ENCODE data around the gene SCGB1D4. TPM values are rescaled to one million over a fixed set of nuclear protein-coding genes. Genes with fewer than 3 reads are reported as not detected.

Gene SCGB1D4
- total RNA-seq, 2 donors from 2014 or later = not detected

DNA sequence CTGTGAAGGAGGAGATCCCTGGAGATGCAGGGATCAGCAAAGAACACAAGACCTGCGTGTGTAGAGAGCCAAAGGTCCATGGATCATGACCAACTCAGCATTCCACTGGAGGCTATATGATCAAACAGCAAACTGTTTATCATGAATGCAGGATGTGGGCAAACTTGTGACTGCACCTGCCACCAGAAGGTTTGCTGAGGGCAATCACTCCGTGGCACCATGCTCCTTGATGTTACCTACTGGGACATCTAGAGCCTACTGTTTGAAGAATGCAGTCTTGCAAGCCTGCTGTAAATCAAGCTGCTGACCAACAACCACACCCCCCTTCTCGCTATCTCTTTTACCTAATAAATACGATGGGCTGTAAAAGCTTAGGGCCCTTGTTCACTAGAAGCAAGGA lies 47.2 kb downstream of the SCGB1D4 start:
- Histone ChIP-seq H3K9me3 (no peaks in the 10 kb centered on the region), H3K4me1 (replicated peaks) (no peaks in the 10 kb centered on the region), H3K36me3 (no peaks in the 10 kb centered on the region), H3K27me3 (replicated peaks; ENCODE audit: insufficient read depth) (no peaks in the 10 kb centered on the region), H3K4me3 (no peak overlapping the region), H3K27ac (no peak overlapping the region)
- DNase-seq (ENCODE audit: low spot score) = no peak
- intact Hi-C loops (cut with DNase I) = no loop called here
- WGBS = 64% methylated on average over 4 of the region's 4 CpGs
- TF ChIP-seq, protein P1, sequence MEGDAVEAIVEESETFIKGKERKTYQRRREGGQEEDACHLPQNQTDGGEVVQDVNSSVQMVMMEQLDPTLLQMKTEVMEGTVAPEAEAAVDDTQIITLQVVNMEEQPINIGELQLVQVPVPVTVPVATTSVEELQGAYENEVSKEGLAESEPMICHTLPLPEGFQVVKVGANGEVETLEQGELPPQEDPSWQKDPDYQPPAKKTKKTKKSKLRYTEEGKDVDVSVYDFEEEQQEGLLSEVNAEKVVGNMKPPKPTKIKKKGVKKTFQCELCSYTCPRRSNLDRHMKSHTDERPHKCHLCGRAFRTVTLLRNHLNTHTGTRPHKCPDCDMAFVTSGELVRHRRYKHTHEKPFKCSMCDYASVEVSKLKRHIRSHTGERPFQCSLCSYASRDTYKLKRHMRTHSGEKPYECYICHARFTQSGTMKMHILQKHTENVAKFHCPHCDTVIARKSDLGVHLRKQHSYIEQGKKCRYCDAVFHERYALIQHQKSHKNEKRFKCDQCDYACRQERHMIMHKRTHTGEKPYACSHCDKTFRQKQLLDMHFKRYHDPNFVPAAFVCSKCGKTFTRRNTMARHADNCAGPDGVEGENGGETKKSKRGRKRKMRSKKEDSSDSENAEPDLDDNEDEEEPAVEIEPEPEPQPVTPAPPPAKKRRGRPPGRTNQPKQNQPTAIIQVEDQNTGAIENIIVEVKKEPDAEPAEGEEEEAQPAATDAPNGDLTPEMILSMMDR (IDR thresholded peaks at IDR 0.05) = no peak
- no peak for TF ChIP-seq POLR2A (IDR thresholded peaks at IDR 0.05)
- TF ChIP-seq POLR2AphosphoS5 (IDR thresholded peaks at IDR 0.05) = no peak

Other genes with a start within 250 kb of the SCGB1D4 start
- 10 to 100 TPM; 10.3 to 33.7 TPM for gene INCENP, start 175.1 kb downstream of the SCGB1D4 start, total RNA-seq
- gene SCGB1D1, start 108.9 kb downstream of the SCGB1D4 start, total RNA-seq = not detected
- gene SCGB2A1, start 90.4 kb downstream of the SCGB1D4 start, total RNA-seq = 10 to 100 TPM in 1 of 2 donors, 1 to 10 TPM in 1; 5.1 to 12.4 TPM
- 10 to 100 TPM in 1 of 2 donors, not detected in 1; 40.5 TPM for gene SCGB1D2, start 56.8 kb downstream of the SCGB1D4 start, total RNA-seq
- gene SCGB2A2, start 28.9 kb downstream of the SCGB1D4 start, total RNA-seq = not detected
- 10 to 100 TPM; 27.6 to 93.0 TPM for gene ASRGL1, start 38.4 kb upstream of the SCGB1D4 start, total RNA-seq
- 100 to 1,000 TPM in 1 of 2 donors, 1 to 10 TPM in 1; 6.8 to 203 TPM for gene SCGB1A1, start 120.0 kb upstream of the SCGB1D4 start, total RNA-seq
- 100 to 1,000 TPM; 367 to 434 TPM for gene AHNAK, start 247.7 kb upstream of the SCGB1D4 start, total RNA-seq